T-helper 1 cell treated with Interleukin-12 subunit alpha and Interleukin-12 subunit beta and Interleukin-4 antibody, amounts not matched to agents 30 ng/mL and 1 ng/mL, for 36 hours (primary cell): ENCODE measurements around the gene EN1. TPM values are rescaled to one million over a fixed set of nuclear protein-coding genes. Genes with fewer than 3 reads are reported as not detected.

Source experiments
- intact Hi-C: fragments of 100-400 bp; cut with micrococcal nuclease; formaldehyde crosslinking; loops from one replicate; pipeline ENCODE4 v1.15.1; 2024
- total RNA-seq: library from RNA; stranded (reverse); gene quantifications from 2 replicates; pipeline ENCODE4 v1.2.3, GENCODE V29; 2022

The EN1 gene
- total RNA-seq, 1 donor from 2014 or later, result not detected

DNA sequence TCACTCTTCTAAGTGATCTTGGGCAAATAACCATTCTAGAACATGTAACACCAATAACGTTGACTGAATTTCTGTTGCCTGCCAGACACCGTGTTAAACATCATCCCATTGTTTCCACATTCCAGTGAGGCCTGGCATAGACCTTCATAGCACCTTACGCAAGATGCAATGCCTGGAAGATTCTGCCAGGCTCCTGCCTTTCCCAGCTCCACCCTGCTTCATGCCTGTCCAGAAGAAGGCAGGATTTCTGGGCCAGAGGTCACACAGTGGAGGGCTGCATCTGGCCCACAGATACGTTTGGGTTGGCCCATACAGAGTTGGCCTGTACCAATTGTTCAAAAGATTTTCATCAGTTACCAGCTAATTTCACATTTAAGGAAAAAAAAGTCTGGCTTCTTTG, 46.3 kb downstream of the EN1 start:
- intact Hi-C loops, result no loop called here

DNA sequence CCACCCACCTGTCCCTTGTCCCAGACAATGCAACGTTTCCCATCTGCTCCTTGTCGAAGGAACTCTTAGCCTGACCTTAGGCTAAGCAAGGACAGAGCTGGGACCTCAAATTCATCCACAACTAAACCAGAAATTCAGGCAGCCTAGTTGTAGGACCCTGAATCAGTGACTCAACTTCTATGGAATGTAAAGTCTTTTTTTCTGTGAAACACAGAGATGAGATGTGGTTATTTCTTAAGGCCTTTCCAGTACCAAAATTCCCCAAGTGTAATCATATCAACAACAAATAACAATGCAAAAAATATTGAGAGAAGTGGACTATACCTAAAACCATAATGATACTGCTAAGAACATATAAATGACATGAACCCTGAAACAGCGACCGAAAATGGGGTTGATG, 46.7 kb downstream of the EN1 start:
- intact Hi-C loops, result no loop called here

GRCh38 chr2:118794546-118794945, 52.9 kb downstream of the EN1 start:
- intact Hi-C loops, result no loop called here

Other genes with a start within 250 kb of the EN1 start
- not detected in 2 replicates for gene MARCO, start 94.5 kb upstream of the EN1 start, total RNA-seq